GM21723 (cell line): ENCODE measurements around the gene SPDEF.

Experiments
- ATAC-seq: cut with Tn5 transposase; IDR thresholded peaks from one replicate; pipeline ENCODE4 v1.9.1; 2021; ENCODE audit warnings: mild to moderate bottlenecking, moderate library complexity; ENCODE audit not compliant: unreplicated experiment

The SPDEF gene

GRCh38 chr6:34516391-34517324 lies 39.5 kb downstream of the SPDEF start:
- ATAC-seq: no peak

GRCh38 chr6:34515473-34516387 lies 40.4 kb downstream of the SPDEF start:
- no peak for ATAC-seq

- no peak for ATAC-seq
These were observed 41.3 kb downstream of the SPDEF start for GRCh38 chr6:34514593-34515472.

GRCh38 chr6:34514112-34514511 lies 42.0 kb downstream of the SPDEF start:
- ATAC-seq: no peak

- no peak for ATAC-seq
These were observed 42.5 kb downstream of the SPDEF start for GRCh38 chr6:34513646-34514045.

- ATAC-seq: no peak
These were observed 43.4 kb downstream of the SPDEF start for GRCh38 chr6:34512738-34513115.

GRCh38 chr6:34511915-34512737 lies 44.0 kb downstream of the SPDEF start:
- ATAC-seq: no peak

GRCh38 chr6:34511214-34511914 lies 44.8 kb downstream of the SPDEF start:
- ATAC-seq: no peak

- no peak for ATAC-seq
These were observed 45.8 kb downstream of the SPDEF start for GRCh38 chr6:34510299-34510698.

- ATAC-seq: no peak
These were observed 46.3 kb downstream of the SPDEF start for GRCh38 chr6:34509782-34510181.

- ATAC-seq: no peak
These were observed 47.7 kb downstream of the SPDEF start for GRCh38 chr6:34508425-34508824.

- no peak for ATAC-seq
These were observed 49.4 kb downstream of the SPDEF start for GRCh38 chr6:34506718-34507117.

GRCh38 chr6:34497411-34497810 lies 58.7 kb downstream of the SPDEF start:
- no peak for ATAC-seq

GRCh38 chr6:34496103-34496685 lies 59.9 kb downstream of the SPDEF start:
- no peak for ATAC-seq

- no peak for ATAC-seq
These were observed 61.2 kb downstream of the SPDEF start for GRCh38 chr6:34494973-34495372.

- no peak for ATAC-seq
These were observed 62.8 kb downstream of the SPDEF start for GRCh38 chr6:34493344-34493743.

- no peak for ATAC-seq
These were observed 65.1 kb downstream of the SPDEF start for GRCh38 chr6:34491091-34491430.

GRCh38 chr6:34490390-34491090 lies 65.6 kb downstream of the SPDEF start:
- ATAC-seq: no peak
